GM18505 (cell line): ENCODE data around the gene RCC1.
"Not testable (repeated sequence)": the region's sequence is repeated elsewhere in the genome, so short reads cannot be mapped to it uniquely, and the experiment has no call there.

Experiments
- ATAC-seq: cut with Tn5 transposase; IDR thresholded peaks from one replicate; pipeline ENCODE4 v1.9.1; 2021; ENCODE audit not compliant: unreplicated experiment
- POLR2A ChIP-seq: IDR thresholded peaks from 4 replicates; pipeline ENCODE4 v1.6.1; 2011; ENCODE audit warnings: borderline replicate concordance; ENCODE audit not compliant: insufficient read depth, insufficient read length; ENCODE audit errors: extremely low read depth

RCC1 gene

GRCh38 chr1:28503117-28503516 is 2.7 kb upstream of the RCC1 start:
- TF ChIP-seq POLR2A, result no peak
- no peak for ATAC-seq

- no peak for TF ChIP-seq POLR2A
- no peak for ATAC-seq
Measured at GRCh38 chr1:28506907-28507246, 1.0 kb downstream of the RCC1 start.

GRCh38 chr1:28507247-28507645 is 1.4 kb downstream of the RCC1 start:
- no peak for ATAC-seq
- peak; percentile 51 for TF ChIP-seq POLR2A

- no peak for ATAC-seq
- TF ChIP-seq POLR2A, result peak; percentile 20
Measured at GRCh38 chr1:28507646-28508434, 2.0 kb downstream of the RCC1 start.

- ATAC-seq, result no peak
Measured at GRCh38 chr1:28508435-28508754, 2.6 kb downstream of the RCC1 start.

GRCh38 chr1:28509705-28510272 is 3.9 kb downstream of the RCC1 start:
- ATAC-seq, result no peak
- TF ChIP-seq POLR2A, result no peak

More at GRCh38 chr1:28508435-28508754, 2.6 kb downstream of the RCC1 start:
- TF ChIP-seq POLR2A, result peak; percentile 64

- ATAC-seq, result no peak
- TF ChIP-seq POLR2A, result peak; percentile 85
Measured at GRCh38 chr1:28510273-28510969, 4.6 kb downstream of the RCC1 start.

- peak; percentile 36 for TF ChIP-seq POLR2A
- ATAC-seq, result no peak
Measured at GRCh38 chr1:28510970-28511440, 5.2 kb downstream of the RCC1 start.

- no peak for TF ChIP-seq POLR2A
- no peak for ATAC-seq
Measured at GRCh38 chr1:28512058-28512611, 6.3 kb downstream of the RCC1 start.

- not testable (repeated sequence) for ATAC-seq
Measured at GRCh38 chr1:28514445-28514933, 8.6 kb downstream of the RCC1 start.

- ATAC-seq, result no peak
Measured at GRCh38 chr1:28516518-28516956, 10.7 kb downstream of the RCC1 start.

GRCh38 chr1:28517649-28517999 is 11.8 kb downstream of the RCC1 start:
- TF ChIP-seq POLR2A, result no peak
- ATAC-seq, result peak; percentile 3

More at GRCh38 chr1:28516518-28516956, 10.7 kb downstream of the RCC1 start:
- no peak for TF ChIP-seq POLR2A

- peak; percentile 69 for TF ChIP-seq POLR2A
- peak; percentile 66 for ATAC-seq
Measured at GRCh38 chr1:28518000-28518744, 12.3 kb downstream of the RCC1 start.
